GM19324 (cell line): ENCODE results near the gene HCFC2.
A peak's percentile ranks its signal among the peaks of the same experiment; 100 is the strongest.

ENCODE experiments used
- ATAC-seq: cut with Tn5 transposase; IDR thresholded peaks from one replicate; pipeline ENCODE4 v1.9.1; 2021; ENCODE audit warnings: mild to moderate bottlenecking, moderate library complexity; ENCODE audit not compliant: unreplicated experiment, low FRiP score

HCFC2 gene

GRCh38 chr12:104056419-104056972 lies 7.8 kb upstream of the HCFC2 start:
- ATAC-seq: no peak

DNA sequence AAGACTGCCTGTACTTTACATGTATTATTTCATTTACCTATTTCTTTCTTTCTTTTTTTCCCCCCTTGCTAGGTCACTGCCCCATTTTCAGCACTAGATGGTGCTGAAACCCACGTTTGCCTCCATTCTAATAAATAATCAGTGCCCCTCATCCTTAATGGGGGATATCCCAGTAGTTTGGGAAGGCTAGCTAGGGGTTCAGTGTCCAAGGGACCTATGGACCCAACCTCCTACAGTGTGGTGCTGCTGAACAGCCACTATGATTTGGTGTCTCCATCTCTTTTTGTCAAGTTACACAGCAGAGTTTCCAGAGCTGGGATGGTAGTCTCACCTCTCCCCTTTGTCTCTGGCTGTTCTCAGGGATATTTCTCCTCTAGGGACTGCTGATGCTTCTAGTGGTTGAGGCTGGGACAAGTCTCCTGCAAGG lies 6.5 kb upstream of the HCFC2 start:
- ATAC-seq: no peak

DNA sequence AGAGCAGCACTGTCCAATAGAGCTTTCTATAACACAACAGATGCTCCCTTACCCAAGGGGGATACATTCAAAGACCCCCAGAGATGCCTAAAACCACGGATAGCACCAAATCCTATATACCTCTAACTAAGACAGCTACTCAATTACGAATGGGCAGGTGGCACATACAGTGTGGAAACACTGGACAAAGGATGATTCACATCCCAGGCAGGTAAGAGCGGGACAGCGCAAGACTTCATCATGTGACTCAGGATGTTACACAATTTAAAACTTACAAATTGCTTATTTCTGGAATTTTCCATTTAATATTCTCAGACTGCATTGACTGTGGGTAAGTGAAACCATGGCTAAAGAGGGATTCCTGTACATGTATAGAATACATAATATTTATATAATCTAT lies 5.5 kb upstream of the HCFC2 start:
- no peak for ATAC-seq

- no peak for ATAC-seq
Measured at GRCh38 chr12:104059963-104060362, 4.4 kb upstream of the HCFC2 start.

DNA sequence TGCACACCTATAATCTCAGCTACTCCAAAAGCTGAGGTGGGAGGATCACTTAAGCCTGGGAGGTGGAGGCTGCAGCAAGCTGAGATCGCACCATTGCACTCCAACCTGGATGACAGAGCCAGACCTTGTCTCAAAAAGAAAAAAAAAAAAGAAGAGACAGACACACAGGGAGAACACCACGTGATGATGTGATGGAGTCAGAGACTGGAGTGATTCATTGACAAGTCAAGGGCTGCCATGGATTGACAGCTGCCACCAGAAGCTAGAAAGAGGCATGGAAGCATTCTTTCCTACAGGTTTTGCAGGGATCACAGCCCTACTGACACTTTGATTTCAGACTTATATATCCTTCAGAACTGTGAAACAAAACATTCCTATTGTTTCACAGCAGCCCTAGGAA lies 3.5 kb upstream of the HCFC2 start:
- ATAC-seq: no peak

- peak; percentile 28 for ATAC-seq
Measured at GRCh38 chr12:104063712-104064030, 660 bp upstream of the HCFC2 start.

- ATAC-seq: peak; percentile 2
Measured at GRCh38 chr12:104064842-104065427, 604 bp downstream of the HCFC2 start.

DNA sequence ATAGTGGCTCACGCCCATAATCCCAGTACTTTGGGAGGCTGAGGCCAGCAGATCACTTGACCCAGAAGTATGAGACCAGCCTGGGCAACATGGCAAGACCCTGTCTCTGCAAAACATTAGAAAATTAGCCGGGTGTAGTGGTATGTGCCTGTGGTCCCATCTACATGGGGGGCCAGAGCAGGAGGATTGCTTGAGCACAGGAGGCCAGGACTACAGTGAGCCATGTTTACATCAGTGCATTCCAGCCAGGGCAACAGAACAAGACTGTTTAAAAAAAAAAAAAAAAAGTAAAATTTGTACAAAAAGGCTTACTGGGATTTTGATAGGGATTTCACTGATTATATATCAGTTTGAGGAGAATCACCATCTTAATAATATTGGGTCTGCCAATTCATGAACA lies 7.8 kb downstream of the HCFC2 start:
- no peak for ATAC-seq

DNA sequence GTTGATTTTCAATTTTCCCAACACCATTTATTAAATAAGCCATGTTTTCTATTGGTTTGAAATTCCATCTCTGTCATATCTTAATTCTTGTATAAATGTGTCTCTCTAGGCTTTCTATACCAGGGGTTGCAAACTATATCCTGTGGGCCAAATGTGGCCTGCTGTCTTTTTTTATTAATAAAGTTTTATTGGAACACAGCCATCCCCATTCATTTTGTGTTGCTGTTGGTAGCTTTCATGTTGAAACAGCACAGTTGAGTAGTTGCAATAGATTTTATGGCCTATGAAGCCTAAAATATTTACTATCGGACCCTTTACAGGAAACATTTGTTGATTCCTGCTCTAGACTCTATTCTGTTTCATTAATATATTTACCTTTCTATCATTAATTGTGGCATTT lies 9.4 kb downstream of the HCFC2 start:
- ATAC-seq: no peak

DNA sequence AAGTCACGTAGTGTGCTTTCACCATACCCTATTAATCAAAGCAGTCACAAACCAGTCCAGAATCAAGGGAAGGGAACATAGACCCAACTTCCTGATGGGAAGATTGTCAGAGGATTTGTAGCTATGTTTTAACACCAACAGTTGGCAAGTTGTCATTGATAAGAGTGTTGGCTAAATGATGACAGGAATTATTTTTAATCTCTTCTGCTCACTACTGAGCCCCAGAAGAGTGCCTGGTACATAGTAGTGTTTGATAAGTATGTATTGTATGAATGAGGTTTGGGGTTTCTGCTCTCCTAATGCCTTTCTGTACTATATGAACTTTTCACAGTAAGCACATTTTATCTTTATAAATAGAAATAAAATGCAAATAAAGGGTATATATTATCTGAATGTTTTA lies 14.7 kb downstream of the HCFC2 start:
- no peak for ATAC-seq

DNA sequence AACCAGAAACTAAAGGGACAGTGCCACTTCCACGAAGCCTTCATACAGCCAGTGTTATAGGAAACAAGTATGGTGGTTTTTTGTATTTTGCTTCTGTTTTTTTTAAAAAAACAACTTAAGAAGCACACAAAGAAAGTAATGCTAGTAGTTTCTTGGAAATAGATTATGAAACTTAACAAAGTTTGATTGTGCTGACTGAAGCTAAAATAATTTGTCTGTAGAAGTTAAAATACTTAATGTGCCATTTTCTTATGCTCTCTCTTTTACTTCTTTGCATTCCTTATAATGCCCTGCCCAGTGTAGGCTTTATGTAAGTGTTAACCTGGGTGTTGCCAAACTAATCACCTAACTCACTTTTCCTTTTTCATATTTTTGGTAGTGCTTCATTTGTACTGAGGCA lies 16.4 kb downstream of the HCFC2 start:
- ATAC-seq: no peak

GRCh38 chr12:104083769-104084475 lies 19.6 kb downstream of the HCFC2 start:
- no peak for ATAC-seq

- ATAC-seq: no peak
Measured at GRCh38 chr12:104090685-104091084, 26.4 kb downstream of the HCFC2 start.

GRCh38 chr12:104091136-104091535 lies 26.8 kb downstream of the HCFC2 start:
- no peak for ATAC-seq

- no peak for ATAC-seq
Measured at GRCh38 chr12:104094284-104094683, 30.0 kb downstream of the HCFC2 start.

DNA sequence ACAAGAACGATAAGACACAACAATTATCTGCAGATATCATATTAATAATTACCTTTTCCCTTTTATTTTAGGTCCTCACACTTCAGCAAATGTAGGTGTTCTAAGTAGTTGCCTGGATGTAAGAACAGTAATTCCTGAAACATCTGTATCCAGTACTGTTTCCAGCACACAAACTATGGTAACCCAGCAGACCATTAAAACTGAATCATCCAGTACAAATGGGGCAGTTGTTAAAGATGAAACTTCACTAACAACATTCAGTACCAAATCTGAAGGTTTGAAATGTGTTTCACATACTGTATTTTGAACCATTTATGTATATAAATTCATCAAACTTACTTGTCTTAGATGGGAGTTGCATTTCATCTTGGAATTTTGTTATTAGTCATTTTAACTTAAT lies 31.0 kb downstream of the HCFC2 start:
- ATAC-seq: no peak

DNA sequence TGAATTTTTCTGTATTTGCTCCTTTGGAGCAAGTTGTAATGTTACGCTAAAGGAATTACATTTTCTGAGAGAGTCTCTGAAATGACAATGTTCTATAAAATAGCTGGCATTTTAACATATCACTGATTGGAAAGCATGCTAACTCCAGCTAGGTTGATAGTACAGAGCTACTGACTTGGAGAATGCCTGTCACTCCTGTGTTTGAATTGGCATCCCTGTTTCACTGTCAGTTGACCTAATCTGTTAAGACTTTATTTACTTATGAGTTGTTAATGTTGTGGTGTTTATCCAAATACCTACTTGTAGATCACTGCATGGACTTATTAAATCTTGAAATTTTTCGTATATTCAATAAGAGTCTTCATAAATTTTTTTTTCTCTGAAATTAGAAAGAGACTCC lies 33.6 kb downstream of the HCFC2 start:
- no peak for ATAC-seq

DNA sequence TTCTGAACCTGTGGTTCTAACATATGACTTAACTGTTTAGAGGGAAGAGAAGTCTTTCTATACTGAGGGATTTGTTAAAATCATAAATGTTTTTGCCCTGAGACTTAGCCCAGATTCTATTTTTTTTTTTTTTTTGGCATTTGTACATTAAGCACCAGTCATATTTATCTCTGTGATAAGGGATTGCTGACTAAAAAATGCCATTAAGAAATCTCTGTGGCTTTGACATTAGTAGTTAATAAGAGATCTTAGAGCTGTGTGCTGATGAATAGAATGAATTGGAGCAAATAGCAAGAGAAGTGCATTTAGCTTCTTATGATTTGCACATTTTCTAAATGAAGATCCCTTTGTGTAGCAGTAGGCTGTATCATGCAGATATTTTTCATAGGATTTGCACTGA lies 41.1 kb downstream of the HCFC2 start:
- no peak for ATAC-seq

DNA sequence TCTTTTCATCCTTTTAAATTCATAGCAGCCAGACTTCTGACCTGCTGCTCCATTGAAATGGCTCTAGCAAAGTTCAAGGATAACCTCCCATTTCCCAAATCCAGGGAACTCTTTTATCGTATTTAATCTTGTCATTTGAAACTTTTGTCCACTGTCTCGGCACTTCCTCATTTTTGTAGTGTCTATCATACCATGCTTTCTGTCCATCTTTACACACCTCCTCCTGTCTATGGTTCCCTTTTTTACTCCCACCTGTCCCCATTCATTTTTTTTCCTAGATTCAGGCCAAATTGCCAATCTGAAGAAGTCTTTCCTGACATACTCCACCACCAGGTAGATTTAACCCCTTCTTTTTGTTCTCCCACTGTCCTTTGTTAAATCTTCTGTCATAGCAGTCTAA lies 42.6 kb downstream of the HCFC2 start:
- ATAC-seq: no peak

DNA sequence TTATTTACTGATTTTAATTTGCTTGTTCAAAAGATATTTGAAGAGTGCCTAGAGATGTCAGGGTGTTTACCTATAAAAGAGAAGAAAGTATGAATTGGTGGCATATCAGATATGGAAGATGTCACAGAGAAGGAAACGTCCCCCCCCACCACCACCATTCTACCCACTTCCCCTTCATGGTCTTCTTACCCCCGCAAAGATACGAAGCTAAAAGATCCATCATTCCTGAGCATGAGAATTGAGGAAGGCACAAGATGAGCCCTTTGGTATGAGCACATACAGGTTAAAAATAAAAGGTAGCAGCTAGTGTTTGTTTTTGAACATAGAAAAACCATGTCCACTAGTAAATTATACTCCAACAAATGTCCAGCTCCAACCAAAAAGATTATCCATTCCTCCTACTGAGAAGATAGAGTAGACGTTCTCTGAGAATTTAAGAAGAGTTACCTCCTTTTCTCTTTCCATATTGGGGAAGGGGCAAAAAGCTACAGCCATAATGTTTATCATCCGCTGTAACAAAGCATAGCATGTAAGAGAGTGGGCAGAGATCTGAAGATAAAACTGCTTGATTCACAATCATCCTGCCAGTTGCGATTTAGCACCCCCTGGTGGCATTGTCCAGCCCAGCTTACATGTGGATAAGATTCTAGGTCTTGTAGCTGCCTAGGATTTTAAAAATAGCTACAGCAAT lies 44.6 kb downstream of the HCFC2 start:
- ATAC-seq: peak; percentile 48

DNA sequence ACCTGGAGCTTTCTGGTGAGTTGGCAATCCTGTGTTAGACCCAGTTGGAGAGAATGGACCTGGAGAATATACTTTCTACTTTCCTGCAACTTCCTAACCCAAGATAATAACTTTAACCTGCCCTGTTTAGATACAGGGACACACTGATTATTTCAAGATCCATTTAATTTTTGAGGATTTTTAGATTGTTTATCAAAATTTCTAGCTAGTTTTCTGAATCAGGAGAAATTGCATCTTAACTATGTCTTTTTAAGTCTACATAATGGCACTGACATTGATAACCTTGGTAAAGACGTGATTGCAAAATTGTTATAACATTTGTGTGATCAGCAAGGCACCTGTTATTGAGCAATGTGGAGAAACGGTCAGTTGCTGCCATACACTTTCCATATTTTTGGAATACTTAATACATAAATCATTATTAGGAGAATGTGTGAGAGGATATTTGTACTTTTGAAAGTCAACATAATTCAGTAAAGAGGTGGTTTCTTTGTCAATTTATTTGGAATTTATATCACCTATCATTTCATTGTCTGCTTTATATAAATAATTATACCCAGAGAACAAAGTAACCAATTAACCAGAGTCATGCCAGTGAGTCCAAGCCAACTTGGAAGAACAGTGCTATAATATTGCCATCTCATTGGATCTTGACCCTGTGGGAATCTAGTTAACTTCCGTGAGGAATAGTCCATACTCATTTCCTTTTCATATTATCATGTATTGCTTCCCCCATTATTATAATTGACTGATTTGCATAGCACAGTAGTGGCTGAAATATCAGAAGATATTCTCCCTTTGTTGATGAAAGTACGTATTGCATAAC lies 45.3 kb downstream of the HCFC2 start:
- ATAC-seq: no peak
